ENCODE measurements around the gene SLC17A4. TPM values are rescaled to one million over a fixed set of nuclear protein-coding genes. Genes with fewer than 3 reads are reported as not detected.

The SLC17A4 gene
- total and polyA plus RNA-seq, 2 donors (not counting 3 experiments of a cell fraction or from before 2014, with no cell fraction given): not detected

DNA sequence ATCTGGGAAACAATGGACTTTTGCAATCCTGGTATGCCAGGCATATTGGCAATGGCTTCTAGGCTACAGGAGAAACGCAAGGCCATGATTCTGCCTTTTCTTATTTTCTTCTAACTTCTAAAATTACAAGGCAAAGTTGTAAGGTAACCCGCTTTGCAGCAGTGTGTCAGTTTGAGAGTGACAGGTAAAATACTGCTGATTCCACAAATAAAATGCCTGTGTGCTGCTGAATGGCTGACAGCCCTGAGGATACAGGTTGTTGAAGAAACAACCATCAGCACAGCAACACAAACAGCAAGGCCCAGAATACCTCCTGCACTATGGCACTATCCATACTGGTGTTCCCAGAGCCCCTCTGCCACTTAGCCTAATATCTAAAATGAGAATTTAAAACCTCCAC, 40.2 kb downstream of the SLC17A4 start:
- no peak for FAIRE-seq
- Histone ChIP-seq H3K4me3 (replicated peaks in 1 of 3; ENCODE audit: insufficient read depth in 1 of 3, low read depth in 1 of 3, low read length in 3 of 3) (no peak overlapping the region), H3K9me1 (replicated peaks; ENCODE audit: control insufficient read depth, extremely low read depth, insufficient read depth, low read length) (no peaks in the 10 kb centered on the region), H3K4me1 (ENCODE audit: control insufficient read depth, extremely low read depth, insufficient read depth, low read length) (no peaks in the 10 kb centered on the region), H4K20me1 (replicated peaks; ENCODE audit: control insufficient read depth, extremely low read depth, insufficient read depth, low read length) (no peaks in the 10 kb centered on the region), H3K36me3 (ENCODE audit: control insufficient read depth in 2 of 2, extremely low read depth in 1 of 2, insufficient read depth in 2 of 2, low read length in 2 of 2) (no peaks in the 10 kb centered on the region), H3K79me2 (ENCODE audit: control insufficient read depth, insufficient read depth, low read length) (no peaks in the 10 kb centered on the region), H3K9ac (replicated peaks; ENCODE audit: extremely low read depth, insufficient read depth, low read length) (no peak overlapping the region), H2AFZ (ENCODE audit: low read depth, low read length) (no peak overlapping the region), H3K9me3 (replicated peaks; ENCODE audit: control insufficient read depth, insufficient read depth, low read length) (no peaks in the 10 kb centered on the region), H3K27me3 (ENCODE audit: control insufficient read depth in 2 of 2, insufficient read depth in 2 of 2, low read length in 2 of 2) (peaks cover 0 to 2% of the 10 kb centered on the region in 2 experiments), H3K27ac (ENCODE audit: insufficient read depth, low read depth, low read length) (no peak overlapping the region), H3K4me2 (ENCODE audit: insufficient read depth, low read length) (no peak overlapping the region)
- dilution Hi-C loops (cut with MboI; ENCODE audit: extremely low pct_ligation_motif_present, low sequenced_read_pairs): no loop called here
- POLR2A ChIA-PET: no interaction called here
- no peak for DNase-seq (ENCODE audit: low read depth, low spot score)
- intact Hi-C loops (cut with micrococcal nuclease): no loop called here
- TF ChIP-seq MYC (IDR thresholded peaks at IDR 0.05; ENCODE audit: low read depth, low read length) (no peak), JUN (IDR thresholded peaks at IDR 0.05; ENCODE audit: borderline replicate concordance, insufficient read depth, insufficient read length, low read depth) (no peak), CTCF (IDR thresholded peaks at IDR 0.05; ENCODE audit: extremely low read depth in 1 of 2, insufficient read depth in 1 of 2, low read depth in 1 of 2, low read length in 2 of 2) (no peak), MAX (IDR thresholded peaks at IDR 0.05; ENCODE audit: insufficient read depth, insufficient read length) (no peak), EZH2 (IDR thresholded peaks at IDR 0.05; ENCODE audit: borderline replicate concordance, low read depth, low read length, severe bottlenecking) (no peak), POLR2AphosphoS5 (IDR thresholded peaks at IDR 0.05; ENCODE audit: insufficient read depth, low read depth, low read length) (no peak), GATA2 (IDR thresholded peaks at IDR 0.05; ENCODE audit: insufficient read depth, insufficient read length, low read depth, low read length) (no peak), FOS (IDR thresholded peaks at IDR 0.05; ENCODE audit: borderline replicate concordance, insufficient read depth, low read length) (no peak), POLR2A (IDR thresholded peaks at IDR 0.05; ENCODE audit: low read depth, low read length) (no peak)
- no TSS peak for BruUV-seq (replicated peaks)
- CTCF ChIA-PET: no interaction called here
